GM10266 (cell line): ENCODE data around the gene ARPP19.
"Not testable (repeated sequence)": the region's sequence is repeated elsewhere in the genome, so short reads cannot be mapped to it uniquely, and the experiment has no call there.

Source experiments
- DNase-seq: peaks from one replicate; pipeline ENCODE4 v3.0.0; 2012; ENCODE audit errors: extremely low spot score
- CTCF ChIP-seq: IDR thresholded peaks from 2 replicates; pipeline ENCODE4 v1.5.1; 2012; ENCODE audit warnings: mild to moderate bottlenecking, low read depth; ENCODE audit not compliant: control insufficient read depth, insufficient read depth; ENCODE audit errors: missing control alignments

Gene ARPP19

GRCh38 chr15:52558196-52558595 lies 10.6 kb downstream of the ARPP19 start:
- no peak for DNase-seq
- no peak for TF ChIP-seq CTCF

DNA sequence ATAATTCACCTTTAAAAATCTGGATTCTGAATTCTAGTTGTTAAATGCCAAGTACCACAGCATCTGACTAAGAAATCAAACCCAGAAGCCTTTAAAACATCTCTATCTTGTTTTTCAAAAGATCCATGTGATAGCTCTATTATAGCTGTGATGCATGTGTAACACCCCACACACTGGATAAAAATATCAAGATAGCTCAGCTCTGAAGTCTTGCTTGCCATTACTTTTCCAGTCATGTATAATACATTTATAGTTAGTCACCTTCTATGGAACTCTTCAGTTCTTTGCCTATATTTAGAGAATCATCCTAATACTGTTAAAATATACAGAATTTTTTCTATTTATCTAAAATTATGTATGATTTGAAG lies 11.6 kb downstream of the ARPP19 start:
- no peak for TF ChIP-seq CTCF
- DNase-seq, result no peak

GRCh38 chr15:52556524-52557273 lies 12.1 kb downstream of the ARPP19 start:
- DNase-seq, result no peak
- no peak for TF ChIP-seq CTCF

DNA sequence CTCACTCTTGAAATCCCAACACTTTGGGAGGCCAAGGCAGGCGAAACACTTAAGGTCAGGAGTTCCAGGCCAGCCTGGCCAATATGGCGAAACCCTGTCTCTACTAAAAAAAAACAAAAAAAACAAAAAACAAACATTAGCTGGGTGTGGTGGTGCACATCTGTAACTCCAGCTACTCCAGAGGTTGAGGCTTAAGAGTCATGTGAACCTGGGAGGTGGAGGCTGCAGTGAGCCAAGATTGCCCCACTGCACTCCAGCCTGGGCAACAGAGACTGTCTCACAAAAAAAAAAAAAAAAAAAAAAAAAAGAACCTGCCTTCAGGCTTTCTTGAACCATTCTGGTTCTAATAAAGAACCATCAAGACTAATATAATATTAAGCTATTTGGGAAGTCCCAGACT lies 16.5 kb downstream of the ARPP19 start:
- no peak for TF ChIP-seq CTCF
- no peak for DNase-seq

DNA sequence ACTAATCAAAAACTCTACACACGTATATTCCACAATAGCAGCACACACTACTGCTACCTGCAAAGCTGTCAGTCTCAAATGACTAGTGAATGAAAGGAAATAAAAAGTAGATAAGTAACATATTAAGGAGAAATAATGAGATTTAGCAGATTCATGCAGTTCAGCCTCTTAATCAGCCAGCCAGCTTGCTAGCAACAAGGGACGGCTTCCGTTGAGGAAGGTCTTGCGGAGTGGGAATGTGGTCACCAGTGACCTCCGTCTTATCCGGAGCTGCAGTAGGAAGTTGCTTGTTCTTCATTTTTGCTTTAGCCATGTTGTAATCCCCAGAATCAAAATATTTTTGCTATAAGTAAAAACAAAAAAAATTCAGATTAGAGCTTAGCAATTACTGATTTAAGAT lies 17.1 kb downstream of the ARPP19 start:
- DNase-seq, result no peak
- no peak for TF ChIP-seq CTCF

DNA sequence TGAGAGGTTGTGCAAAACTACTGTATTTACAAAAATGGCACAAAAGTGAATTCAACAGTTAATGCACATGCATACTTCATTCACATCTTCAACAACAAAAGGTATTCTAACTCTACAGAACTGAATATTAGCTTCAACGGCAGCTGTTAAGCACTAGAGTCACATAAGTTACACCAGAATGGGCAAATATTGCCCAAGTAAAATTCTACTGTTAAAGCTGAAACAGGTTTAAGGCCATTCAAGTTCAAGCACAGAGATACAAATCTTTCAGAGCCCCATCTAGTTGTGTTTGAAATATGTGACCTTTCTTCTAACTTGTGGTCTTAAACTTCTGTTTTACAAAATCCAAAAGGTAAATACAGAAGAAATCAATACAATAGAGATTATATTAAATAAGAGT lies 17.6 kb downstream of the ARPP19 start:
- DNase-seq, result not testable (repeated sequence)

DNA sequence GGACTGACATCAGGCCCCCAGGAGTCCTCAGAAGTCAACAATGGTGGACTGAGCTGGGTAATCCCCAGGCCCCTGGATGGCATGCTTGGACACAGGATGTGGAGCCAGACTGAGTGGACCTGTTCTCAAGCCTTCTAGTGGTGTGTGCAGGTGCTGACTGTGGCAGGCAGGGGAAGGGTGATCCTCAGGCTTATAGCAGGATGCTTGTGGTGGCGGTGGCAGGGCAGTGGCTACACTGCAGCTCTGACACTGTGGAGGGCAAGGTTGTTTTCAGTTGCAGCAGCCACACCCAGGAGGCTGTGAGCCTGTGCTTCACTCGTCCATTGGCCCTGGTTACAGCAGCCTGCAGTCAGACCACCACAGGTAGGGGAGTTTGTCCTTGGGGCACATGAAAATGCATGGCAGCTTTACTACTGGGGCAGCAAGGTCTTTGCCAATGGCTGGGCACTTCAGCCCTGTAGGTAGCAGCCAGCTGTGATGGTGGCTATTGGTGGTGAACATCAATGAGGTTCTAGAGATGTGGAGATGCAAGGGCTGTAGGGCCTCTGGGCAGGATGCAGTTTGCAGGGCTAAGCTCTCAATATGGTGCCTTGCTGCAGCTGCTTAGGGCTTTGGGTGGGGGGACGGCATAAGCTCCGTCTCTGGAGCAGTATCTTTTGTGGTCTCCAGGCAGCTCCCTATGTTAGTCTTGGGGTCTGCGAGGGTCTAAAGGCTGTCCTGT lies 22.6 kb downstream of the ARPP19 start:
- DNase-seq, result no peak
- TF ChIP-seq CTCF, result no peak
